Cardiac septum (tissue), 1 donor: ENCODE results near the gene DPP10. TPM values are rescaled to one million over a fixed set of nuclear protein-coding genes. Genes with fewer than 3 reads are reported as not detected.

Experiments used
- DNase-seq: peaks from one replicate; pipeline ENCODE4 v3.0.0-alpha.2; 2020; ENCODE audit warnings: low spot score
- intact Hi-C: fragments of 100-400 bp; cut with DNase I; formaldehyde crosslinking; loops from one replicate; pipeline ENCODE4 v1.14.0; 2022
- total RNA-seq: library from RNA; stranded (reverse); fragmentation: NEBNext Ultra II Directional; extraction: Animal tissue kit (Norgen Biotek cat#: 25700); gene quantifications from one replicate; pipeline ENCODE4 v1.2.1, GENCODE V29; 2021
- donor health status: DM: no; HTN: no; CAD: no.

The DPP10 gene
- total RNA-seq, 1 donor from 2014 or later, result 0.13 TPM

GRCh38 chr2:115569547-115569946 is 1127.1 kb downstream of the DPP10 start:
- intact Hi-C loops, result no loop called here
- no peak for DNase-seq

- intact Hi-C loops, result no loop called here
- no peak for DNase-seq
These were observed 1130.3 kb downstream of the DPP10 start for GRCh38 chr2:115572746-115573145.

GRCh38 chr2:115573756-115574155 is 1131.3 kb downstream of the DPP10 start:
- no peak for DNase-seq
- intact Hi-C loops, result no loop called here

- intact Hi-C loops, result no loop called here
- DNase-seq, result no peak
These were observed 1132.2 kb downstream of the DPP10 start for GRCh38 chr2:115574667-115575066.

- no peak for DNase-seq
- intact Hi-C loops, result no loop called here
These were observed 1138.3 kb downstream of the DPP10 start for GRCh38 chr2:115580784-115581183.

GRCh38 chr2:115584507-115584906 is 1142.1 kb downstream of the DPP10 start:
- DNase-seq, result no peak
- intact Hi-C loops, result no loop called here

GRCh38 chr2:115596659-115597375 is 1154.4 kb downstream of the DPP10 start:
- DNase-seq, result no peak
- intact Hi-C loops, result no loop called here

- intact Hi-C loops, result no loop called here
- no peak for DNase-seq
These were observed 1160.8 kb downstream of the DPP10 start for GRCh38 chr2:115603285-115603684.

GRCh38 chr2:115606350-115606749 is 1163.9 kb downstream of the DPP10 start:
- no peak for DNase-seq
- intact Hi-C loops, result no loop called here

GRCh38 chr2:115609978-115610377 is 1167.5 kb downstream of the DPP10 start:
- intact Hi-C loops, result no loop called here
- no peak for DNase-seq

GRCh38 chr2:115610888-115611287 is 1168.4 kb downstream of the DPP10 start:
- no peak for DNase-seq
- intact Hi-C loops, result no loop called here

- no peak for DNase-seq
- intact Hi-C loops, result no loop called here
These were observed 1181.9 kb downstream of the DPP10 start for GRCh38 chr2:115624332-115624731.

- intact Hi-C loops, result no loop called here
- no peak for DNase-seq
These were observed 1192.1 kb downstream of the DPP10 start for GRCh38 chr2:115634578-115634977.

- no peak for DNase-seq
- intact Hi-C loops, result no loop called here
These were observed 1193.0 kb downstream of the DPP10 start for GRCh38 chr2:115635430-115635829.

- intact Hi-C loops, result no loop called here
These were observed 1207.3 kb downstream of the DPP10 start for GRCh38 chr2:115649731-115650130.

GRCh38 chr2:115650827-115651226 is 1208.4 kb downstream of the DPP10 start:
- intact Hi-C loops, result no loop called here
- DNase-seq, result no peak

More at GRCh38 chr2:115649731-115650130, 1207.3 kb downstream of the DPP10 start:
- no peak for DNase-seq

- intact Hi-C loops, result no loop called here
- no peak for DNase-seq
These were observed 1210.2 kb downstream of the DPP10 start for GRCh38 chr2:115652652-115653051.

- intact Hi-C loops, result no loop called here
- no peak for DNase-seq
These were observed 1211.9 kb downstream of the DPP10 start for GRCh38 chr2:115654362-115654761.

- intact Hi-C loops, result no loop called here
- DNase-seq, result no peak
These were observed 1235.7 kb downstream of the DPP10 start for GRCh38 chr2:115678129-115678528.

GRCh38 chr2:115684345-115684744 is 1241.9 kb downstream of the DPP10 start:
- no peak for DNase-seq
- intact Hi-C loops, result no loop called here

GRCh38 chr2:115691409-115691808 is 1249.0 kb downstream of the DPP10 start:
- intact Hi-C loops, result no loop called here
- no peak for DNase-seq

- intact Hi-C loops, result no loop called here
- DNase-seq, result no peak
These were observed 1252.2 kb downstream of the DPP10 start for GRCh38 chr2:115694651-115695050.
